Measurements from ENCODE around the gene GNAO1. TPM values are rescaled to one million over a fixed set of nuclear protein-coding genes. Genes with fewer than 3 reads are reported as not detected.
A peak's percentile ranks its signal among the peaks of the same experiment; 100 is the strongest.

The GNAO1 gene
- total and polyA plus RNA-seq, 2 donors (not counting 1 experiment from before 2014, with no cell fraction given): 0.13 to 5.1 TPM

GRCh38 chr16:56400458-56400857 lies 209.2 kb downstream of the GNAO1 start:
- 86% methylated on average over 5 of the region's 5 CpGs for WGBS (ENCODE audit: insufficient coverage)
- Histone ChIP-seq H3K36me3 (replicated peaks in 1 of 2; ENCODE audit: control extremely low read depth in 1 of 2, control insufficient read depth in 1 of 2, extremely low read depth in 1 of 2, insufficient read depth in 2 of 2, low read length in 1 of 2) (peaks cover 14 to 63% of the 10 kb centered on the region in 2 experiments), H3K79me2 (ENCODE audit: control insufficient read depth, insufficient read depth, low read length) (peaks cover 25% of the 10 kb centered on the region), H3K27ac (ENCODE audit: low read length in 2 of 2) (no peak overlapping the region), H3K9me3 (ENCODE audit: control extremely low read depth in 1 of 3, control insufficient read depth in 2 of 3, insufficient read depth in 1 of 3, low read length in 2 of 3) (no peaks in the 10 kb centered on the region), H4K20me1 (ENCODE audit: control insufficient read depth, insufficient read depth, low read length, poor library complexity, severe bottlenecking) (peaks cover 28% of the 10 kb centered on the region), H3K4me1 (ENCODE audit: control insufficient read depth in 2 of 2, insufficient read depth in 2 of 2, low read length in 2 of 2) (no peaks in the 10 kb centered on the region), H3K4me2 (replicated peaks; ENCODE audit: low read depth, low read length, poor library complexity, severe bottlenecking) (no peak overlapping the region), H3K9ac (ENCODE audit: low read length) (no peak overlapping the region), H2AFZ (ENCODE audit: insufficient read depth, low read depth, low read length, poor library complexity, severe bottlenecking) (no peak overlapping the region), H3K4me3 (ENCODE audit: control extremely low read depth in 1 of 5, extremely low read depth in 1 of 5, insufficient read depth in 1 of 5, low read depth in 2 of 5, low read length in 4 of 5) (no peak overlapping the region), H3K27me3 (replicated peaks in 1 of 4; ENCODE audit: control extremely low read depth in 1 of 4, control insufficient read depth in 3 of 4, insufficient read depth in 4 of 4, low read length in 3 of 4) (no peaks in the 10 kb centered on the region)
- DNase-seq (no peak), ATAC-seq (ENCODE audit: low read depth) (no peak)
- H3K9me3 Mint-ChIP-seq (ENCODE audit: insufficient read depth): no peaks in the 10 kb centered on the region
- peaks cover 9% of the 10 kb centered on the region for H3K4me1 Mint-ChIP-seq
- TF ChIP-seq, protein P1, sequence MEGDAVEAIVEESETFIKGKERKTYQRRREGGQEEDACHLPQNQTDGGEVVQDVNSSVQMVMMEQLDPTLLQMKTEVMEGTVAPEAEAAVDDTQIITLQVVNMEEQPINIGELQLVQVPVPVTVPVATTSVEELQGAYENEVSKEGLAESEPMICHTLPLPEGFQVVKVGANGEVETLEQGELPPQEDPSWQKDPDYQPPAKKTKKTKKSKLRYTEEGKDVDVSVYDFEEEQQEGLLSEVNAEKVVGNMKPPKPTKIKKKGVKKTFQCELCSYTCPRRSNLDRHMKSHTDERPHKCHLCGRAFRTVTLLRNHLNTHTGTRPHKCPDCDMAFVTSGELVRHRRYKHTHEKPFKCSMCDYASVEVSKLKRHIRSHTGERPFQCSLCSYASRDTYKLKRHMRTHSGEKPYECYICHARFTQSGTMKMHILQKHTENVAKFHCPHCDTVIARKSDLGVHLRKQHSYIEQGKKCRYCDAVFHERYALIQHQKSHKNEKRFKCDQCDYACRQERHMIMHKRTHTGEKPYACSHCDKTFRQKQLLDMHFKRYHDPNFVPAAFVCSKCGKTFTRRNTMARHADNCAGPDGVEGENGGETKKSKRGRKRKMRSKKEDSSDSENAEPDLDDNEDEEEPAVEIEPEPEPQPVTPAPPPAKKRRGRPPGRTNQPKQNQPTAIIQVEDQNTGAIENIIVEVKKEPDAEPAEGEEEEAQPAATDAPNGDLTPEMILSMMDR (IDR thresholded peaks at IDR 0.05): no peak
- no peak for TF ChIP-seq EZH2 (IDR thresholded peaks at IDR 0.05; ENCODE audit: borderline replicate concordance, insufficient read depth, low read depth, low read length, poor library complexity, severe bottlenecking)
- intact Hi-C loops (cut with micrococcal nuclease): loop anchor here (10.0 kb wide), 1 partner anchor 54 kb away; the partner anchor contains the start of genes NUDT21 and OGFOD1
- no peak overlapping the region for H3K4me3 Mint-ChIP-seq
- H3K27ac Mint-ChIP-seq: no peak overlapping the region
- no peaks in the 10 kb centered on the region for H3K27me3 Mint-ChIP-seq
- POLR2A ChIA-PET: no interaction called here
- CTCF ChIA-PET: interaction anchor here (0.9 to 1.7 kb wide), 3 partner anchors 17 to 118 kb away, joined by 3 read pairs; no protein-coding TSS in a partner anchor

- Histone ChIP-seq H4K20me1 (ENCODE audit: control insufficient read depth, insufficient read depth, low read length, poor library complexity, severe bottlenecking) (peaks cover 28% of the 10 kb centered on the region), H3K4me1 (ENCODE audit: control insufficient read depth in 2 of 2, insufficient read depth in 2 of 2, low read length in 2 of 2) (no peaks in the 10 kb centered on the region), H3K79me2 (ENCODE audit: control insufficient read depth, insufficient read depth, low read length) (peaks cover 28% of the 10 kb centered on the region), H3K27me3 (replicated peaks in 1 of 4; ENCODE audit: control extremely low read depth in 1 of 4, control insufficient read depth in 3 of 4, insufficient read depth in 4 of 4, low read length in 3 of 4) (no peaks in the 10 kb centered on the region), H3K9ac (ENCODE audit: low read length) (no peak overlapping the region), H3K4me2 (replicated peaks; ENCODE audit: low read depth, low read length, poor library complexity, severe bottlenecking) (no peak overlapping the region), H3K36me3 (replicated peaks in 1 of 2; ENCODE audit: control extremely low read depth in 1 of 2, control insufficient read depth in 1 of 2, extremely low read depth in 1 of 2, insufficient read depth in 2 of 2, low read length in 1 of 2) (peaks cover 14 to 65% of the 10 kb centered on the region in 2 experiments), H3K9me3 (ENCODE audit: control extremely low read depth in 1 of 3, control insufficient read depth in 2 of 3, insufficient read depth in 1 of 3, low read length in 2 of 3) (no peaks in the 10 kb centered on the region), H2AFZ (ENCODE audit: insufficient read depth, low read depth, low read length, poor library complexity, severe bottlenecking) (no peak overlapping the region), H3K4me3 (ENCODE audit: control extremely low read depth in 1 of 5, extremely low read depth in 1 of 5, insufficient read depth in 1 of 5, low read depth in 2 of 5, low read length in 4 of 5) (no peak overlapping the region), H3K27ac (ENCODE audit: low read length in 2 of 2) (no peak overlapping the region)
- POLR2A ChIA-PET: no interaction called here
- CTCF ChIA-PET: interaction anchor here (0.6 to 1.7 kb wide), 4 partner anchors 25 to 117 kb away, joined by 3 read pairs; no protein-coding TSS in a partner anchor
- WGBS (ENCODE audit: insufficient coverage): 93% methylated on average over 5 of the region's 5 CpGs
- intact Hi-C loops (cut with micrococcal nuclease): loop anchor here (10.0 kb wide), 1 partner anchor 53 kb away; the partner anchor contains the start of genes NUDT21 and OGFOD1
- Mint-ChIP-seq H3K27ac (no peak overlapping the region), H3K4me1 (peaks cover 5% of the 10 kb centered on the region), H3K9me3 (ENCODE audit: insufficient read depth) (no peaks in the 10 kb centered on the region), H3K4me3 (no peak overlapping the region), H3K27me3 (no peaks in the 10 kb centered on the region)
- peak; percentile 54 for ATAC-seq (ENCODE audit: low read depth)
- TF ChIP-seq, protein P1 (IDR thresholded peaks at IDR 0.05): peak; percentile 28
- no peak for TF ChIP-seq EZH2 (IDR thresholded peaks at IDR 0.05; ENCODE audit: borderline replicate concordance, insufficient read depth, low read depth, low read length, poor library complexity, severe bottlenecking)
- DNase-seq: peak; percentile 13
Observed at GRCh38 chr16:56401482-56401881, 210.2 kb downstream of the GNAO1 start.

All from B cell (primary cell).